Kidney epithelial cell (primary cell): ENCODE data around the gene DCTN1. TPM values are rescaled to one million over a fixed set of nuclear protein-coding genes. Genes with fewer than 3 reads are reported as not detected.

Experiments
- DNase-seq: peaks from one replicate; pipeline ENCODE4 v3.0.0-alpha.2; 2010; ENCODE audit warnings: low read depth
- H3K27me3 ChIP-seq: 2 replicates; pipeline ENCODE4 v1.6.0; 2011; ENCODE audit warnings: low read length; ENCODE audit not compliant: control insufficient read depth, insufficient read depth
- H3K36me3 ChIP-seq: 2 replicates; pipeline ENCODE4 v1.5.1; 2011; ENCODE audit warnings: low read length; ENCODE audit not compliant: control insufficient read depth, insufficient read depth
- H3K4me3 ChIP-seq: 2 replicates; pipeline ENCODE4 v1.5.1; 2011; ENCODE audit warnings: low read depth, mild to moderate bottlenecking, control low read depth, low read length
- CTCF ChIP-seq: IDR thresholded peaks from 2 replicates; pipeline ENCODE4 v1.5.1; 2011; ENCODE audit warnings: mild to moderate bottlenecking, moderate library complexity, low read length, control low read depth, inconsistent platforms; ENCODE audit not compliant: insufficient read depth, poor library complexity, severe bottlenecking
- total RNA-seq: library from RNA; depleted of rRNA; stranded (reverse); fragments of >200 nt; gene quantifications from 2 replicates; pipeline ENCODE4 v1.2.3, GENCODE V29; 2015

DCTN1 gene
- total RNA-seq, 1 donor from 2014 or later, result 129 TPM

DNA sequence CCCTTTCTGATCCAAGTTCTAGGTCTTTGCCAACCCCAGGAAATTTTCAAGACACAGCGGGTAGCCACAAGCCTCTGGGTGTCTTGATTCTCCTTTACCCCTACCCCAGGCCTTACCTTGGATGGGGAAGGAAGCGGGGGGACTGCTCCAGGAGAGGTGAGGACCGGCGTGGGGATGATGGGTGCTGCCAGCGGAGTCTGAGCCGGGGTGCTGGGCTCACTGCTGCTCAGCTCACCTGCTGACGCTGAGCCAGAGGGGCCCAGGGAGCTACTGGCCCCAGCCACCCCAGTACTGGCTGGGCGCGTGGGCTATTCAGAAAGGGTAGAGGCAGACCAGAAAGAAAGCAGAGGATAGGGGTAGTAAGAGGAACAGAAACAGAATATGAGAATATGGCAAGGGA lies 8.7 kb downstream of the DCTN1 start:
- TF ChIP-seq CTCF, result no peak
- Histone ChIP-seq H3K36me3 (peaks cover 6% of the 10 kb centered on the region), H3K27me3 (no peaks in the 10 kb centered on the region), H3K4me3 (no peak overlapping the region)
- no peak for DNase-seq

DNA sequence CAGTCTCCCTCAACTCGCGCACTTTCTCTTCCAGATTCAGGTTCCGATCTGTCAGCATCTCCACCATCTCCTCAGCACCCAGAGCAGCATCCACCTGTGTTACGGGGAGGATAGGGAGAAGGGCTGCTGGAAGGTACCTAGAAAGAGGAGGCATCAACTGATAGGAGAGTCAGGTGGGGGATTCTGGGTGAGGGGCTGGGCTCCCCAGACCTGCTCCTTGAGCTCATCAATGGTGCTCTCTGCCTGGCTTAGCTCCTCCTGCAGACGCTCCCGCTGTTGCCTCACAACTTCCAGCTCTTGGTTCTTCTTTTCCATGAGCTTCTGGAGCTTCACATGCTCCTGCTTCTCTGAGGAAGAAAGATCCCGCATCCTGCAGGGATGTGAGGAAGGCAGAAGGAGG lies 10.1 kb downstream of the DCTN1 start:
- TF ChIP-seq CTCF, result no peak
- Histone ChIP-seq H3K36me3 (peaks cover 7% of the 10 kb centered on the region), H3K27me3 (no peaks in the 10 kb centered on the region)

GRCh38 chr2:74368499-74368898 lies 11.6 kb downstream of the DCTN1 start:
- H3K36me3 ChIP-seq, result peaks cover 7% of the 10 kb centered on the region
- no peak for TF ChIP-seq CTCF
- no peak for DNase-seq
- no peak overlapping the region for H3K4me3 ChIP-seq
- no peaks in the 10 kb centered on the region for H3K27me3 ChIP-seq

More for the DNA sequence above, 10.1 kb downstream of the DCTN1 start:
- H3K4me3 ChIP-seq, result no peak overlapping the region
- DNase-seq, result no peak

DNA sequence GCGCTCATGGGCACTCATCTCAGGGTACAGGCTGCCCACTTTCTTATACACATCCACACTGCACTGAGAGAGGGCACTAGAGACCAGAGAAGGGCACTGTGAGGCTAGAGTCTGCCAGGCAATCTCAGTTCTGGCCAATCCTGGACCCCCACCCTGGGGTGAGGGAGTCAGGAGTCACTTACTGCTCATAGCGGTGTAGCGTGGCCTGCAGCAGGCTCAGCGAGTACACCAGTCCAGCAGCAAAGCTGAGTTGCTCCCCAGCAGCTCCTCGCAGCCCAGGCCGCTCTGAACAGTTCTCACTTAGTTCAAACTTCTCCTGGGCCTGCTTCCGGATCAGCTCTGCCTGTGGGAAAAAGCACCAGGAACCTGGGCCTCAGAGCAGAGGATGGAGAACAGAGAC lies 12.3 kb downstream of the DCTN1 start:
- Histone ChIP-seq H3K36me3 (peaks cover 7% of the 10 kb centered on the region), H3K4me3 (no peak overlapping the region), H3K27me3 (no peaks in the 10 kb centered on the region)
- TF ChIP-seq CTCF, result no peak
- no peak for DNase-seq

- no peak for TF ChIP-seq CTCF
- H3K27me3 ChIP-seq, result no peaks in the 10 kb centered on the region
- peaks cover 9% of the 10 kb centered on the region for H3K36me3 ChIP-seq
- H3K4me3 ChIP-seq, result no peak overlapping the region
- DNase-seq, result no peak
Measured at GRCh38 chr2:74366036-74366435, 14.1 kb downstream of the DCTN1 start.
